Vagina (tissue), 2 donors: ENCODE data around the gene CD1E.
"Not testable (repeated sequence)": the region's sequence is repeated elsewhere in the genome, so short reads cannot be mapped to it uniquely, and the experiment has no call there.

Experiments
- CTCF ChIP-seq, 3 experiments: fragments of 450-650 bp in 2 of 3; fragments of 200-600 bp in 1 of 3; sonication (generic) in 1 of 3; IDR thresholded peaks; one replicate each; pipeline ENCODE4 v1.5.1; 2017 to 2019; ENCODE audit warnings: antibody characterized with exemption in 3 of 3, mild to moderate bottlenecking in 2 of 3, moderate library complexity in 2 of 3
- POLR2A ChIP-seq, 2 donors: fragments of 450-650 bp; IDR thresholded peaks; one replicate each; pipeline ENCODE4 v1.6.1; 2017; ENCODE audit warnings: antibody characterized with exemption in 2 of 2, mild to moderate bottlenecking in 2 of 2, moderate library complexity in 2 of 2
- POLR2AphosphoS5 ChIP-seq, 2 donors: sonication (generic); formaldehyde crosslinking; IDR thresholded peaks; one replicate each; pipeline ENCODE4 v1.9.0; 2017; ENCODE audit warnings: antibody characterized with exemption in 2 of 2, mild to moderate bottlenecking in 2 of 2, low read depth in 1 of 2; ENCODE audit not compliant: insufficient read depth in 1 of 2

- TF ChIP-seq CTCF (IDR thresholded peaks at IDR 0.05); POLR2A (IDR thresholded peaks at IDR 0.05); POLR2AphosphoS5 (IDR thresholded peaks at IDR 0.05; ENCODE audit: insufficient read depth in 1 of 2, low read depth in 1 of 2): not testable (repeated sequence)
These were observed 17.3 kb upstream of the CD1E start for GRCh38 chr1:158336413-158336812.
